GM10248 (cell line): Measurements from ENCODE around the gene SULT1A1.

ENCODE experiments used
- CTCF ChIA-PET: fragments of 300-600 bp; sonication (Branson Sonifier 250); formaldehyde crosslinking; extraction: SDS; loops from one replicate; lab custom pipeline; 2021; ENCODE audit warnings: antibody characterized with exemption; lab: Yijun Ruan, JAX
- POLR2A ChIA-PET: fragments of 350-650 bp; sonication (Branson Sonifier 250); formaldehyde crosslinking; extraction: SDS; loops from one replicate; lab custom pipeline; 2020; ENCODE audit warnings: antibody characterized with exemption; lab: Yijun Ruan, JAX
- DNase-seq: peaks from one replicate; pipeline ENCODE4 v3.0.0; 2012; ENCODE audit errors: extremely low spot score
- CTCF ChIP-seq: IDR thresholded peaks from 2 replicates; pipeline ENCODE4 v1.5.1; 2012; ENCODE audit warnings: mild to moderate bottlenecking, low read depth; ENCODE audit errors: extremely low read depth, missing control alignments, control extremely low read depth

Gene SULT1A1

GRCh38 chr16:28561557-28562187 lies 48.2 kb downstream of the SULT1A1 start:
- DNase-seq, result no peak
- ChIA-PET POLR2A (no interaction called here), CTCF (no interaction called here)
- TF ChIP-seq CTCF, result no peak

- POLR2A ChIA-PET, result no interaction called here
- no peak for DNase-seq
- no peak for TF ChIP-seq CTCF
- CTCF ChIA-PET, result no interaction called here
These were observed 51.4 kb downstream of the SULT1A1 start for GRCh38 chr16:28558456-28558855.

- CTCF ChIA-PET, result interaction anchor here (1.2 to 1.7 kb wide), 3 partner anchors 12 to 60 kb away, joined by 3 to 5 read pairs (median 4); no protein-coding TSS in a partner anchor
These were observed 52.9 kb downstream of the SULT1A1 start for GRCh38 chr16:28556914-28557320.

GRCh38 chr16:28555561-28555960 lies 54.3 kb downstream of the SULT1A1 start:
- POLR2A ChIA-PET, result no interaction called here
- CTCF ChIA-PET, result interaction anchor here (0.8 to 2.5 kb wide), 5 partner anchors 13 to 277 kb away, joined by 3 to 7 read pairs (median 4); partner anchors contain the start of gene CLN3
- TF ChIP-seq CTCF, result no peak
- no peak for DNase-seq

More at GRCh38 chr16:28556914-28557320, 52.9 kb downstream of the SULT1A1 start:
- TF ChIP-seq CTCF, result no peak
- no peak for DNase-seq
- POLR2A ChIA-PET, result no interaction called here
